Kidney (tissue), 14 donors: ENCODE measurements around the gene TAAR2. TPM values are rescaled to one million over a fixed set of nuclear protein-coding genes. Genes with fewer than 3 reads are reported as not detected.

Source experiments
- DNase-seq, 5 donors: peaks; one replicate each; pipeline ENCODE4 v3.0.0-alpha.2; 2013 to 2020
- FAIRE-seq: peaks from 2 replicates; lab custom pipeline; 2012; peaks lifted over from hg19 to GRCh38; lab: Jason Lieb, UNC
- H3K27ac ChIP-seq, 2 donors: one replicate each; pipeline ENCODE4 v1.7.0; 2013; ENCODE audit warnings: low read depth in 2 of 2, low read length in 2 of 2, inconsistent platforms in 1 of 2
- H3K27me3 ChIP-seq: one replicate; pipeline ENCODE4 v1.7.1; 2013; ENCODE audit warnings: low read length, inconsistent platforms; ENCODE audit not compliant: control insufficient read depth, insufficient read depth
- H3K36me3 ChIP-seq, 3 donors: one replicate each; pipeline versions ENCODE4 v1.7.0 to v1.7.1; 2013; ENCODE audit warnings: low read length in 3 of 3, control low read depth in 1 of 3, inconsistent platforms in 1 of 3; ENCODE audit not compliant: insufficient read depth in 3 of 3, control insufficient read depth in 2 of 3
- H3K4me1 ChIP-seq, 3 donors: one replicate each; pipeline versions ENCODE4 v1.7.0 to v1.7.1; 2013; ENCODE audit warnings: low read length in 3 of 3, inconsistent platforms in 1 of 3, low read depth in 1 of 3; ENCODE audit not compliant: control insufficient read depth in 2 of 3, insufficient read depth in 2 of 3
- H3K4me3 ChIP-seq, 3 donors: one replicate each; pipeline versions ENCODE4 v1.7.0 to v1.8.1; 2013; ENCODE audit warnings: low read length in 3 of 3, control low read depth in 1 of 3, inconsistent platforms in 1 of 3
- H3K9ac ChIP-seq, 3 donors: one replicate each; pipeline versions ENCODE4 v1.7.0 to v1.7.1; 2013; ENCODE audit warnings: low read length in 3 of 3, control low read depth in 1 of 3, inconsistent platforms in 1 of 3
- H3K9me3 ChIP-seq, 3 donors: one replicate each; pipeline versions ENCODE4 v1.7.0 to v1.7.1; 2013; ENCODE audit warnings: low read length in 3 of 3, control low read depth in 1 of 3, inconsistent platforms in 1 of 3; ENCODE audit not compliant: control insufficient read depth in 2 of 3, insufficient read depth in 1 of 3
- intact Hi-C: fragments of 100-400 bp; cut with DNase I; formaldehyde crosslinking; loops from one replicate; pipeline ENCODE4 v1.11.1; 2022
- polyA plus RNA-seq: library from polyadenylated mRNA; stranded (reverse); fragments of 350-450 nt; fragmentation: Illumina TruSeq; extraction: RNeasy Lipid Tissue Mini Kit (QIAGEN cat#74804); gene quantifications from one replicate; pipeline ENCODE4 v1.2.3, GENCODE V29; 2014; ENCODE audit warnings: low read depth, low replicate concordance; ENCODE audit not compliant: insufficient read depth
- total RNA-seq: library from RNA; stranded (reverse); fragmentation: NEBNext Ultra II Directional; extraction: Animal tissue kit (Norgen Biotek cat#: 25700); gene quantifications from one replicate; pipeline ENCODE4 v1.2.1, GENCODE V29; 2021
- TF ChIP-seq, protein P1 (sequence below): IDR thresholded peaks from 3 replicates; pipeline ENCODE4 v1.5.1; 2012; ENCODE audit warnings: mild to moderate bottlenecking, moderate library complexity, borderline replicate concordance; ENCODE audit not compliant: insufficient read depth; ENCODE audit errors: extremely low read depth
- donor health status: control.
- donor health status: control.
- donor health status: control.
- donor health status: control.
- donor health status: control.
- donor health status: DM: yes; HTN: yes; CAD: no.
- donor health status: Normal renal cell carcinoma (clear cell type).

The TAAR2 gene
- total and polyA plus RNA-seq, 2 donors from 2014 or later: not detected

DNA sequence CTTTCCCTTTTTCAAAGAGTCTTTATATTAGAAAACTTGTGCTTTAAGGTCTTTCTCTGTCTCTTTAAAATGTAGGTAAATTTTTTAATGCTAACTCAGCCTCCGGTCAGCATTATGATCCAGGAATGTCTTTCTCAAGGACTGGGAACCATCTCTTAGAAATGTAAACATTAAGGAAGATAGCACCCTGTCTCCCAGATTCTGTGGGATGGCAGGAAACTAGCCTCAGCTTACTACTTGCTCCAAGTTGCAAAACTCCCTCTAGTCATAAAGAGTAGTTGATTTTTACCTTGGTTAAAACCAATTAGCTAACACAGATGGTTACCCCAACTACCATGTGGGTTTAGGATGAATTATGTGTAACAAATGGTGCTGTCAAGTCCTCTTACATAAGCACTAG, 39.6 kb upstream of the TAAR2 start:
- intact Hi-C loops: no loop called here

DNA sequence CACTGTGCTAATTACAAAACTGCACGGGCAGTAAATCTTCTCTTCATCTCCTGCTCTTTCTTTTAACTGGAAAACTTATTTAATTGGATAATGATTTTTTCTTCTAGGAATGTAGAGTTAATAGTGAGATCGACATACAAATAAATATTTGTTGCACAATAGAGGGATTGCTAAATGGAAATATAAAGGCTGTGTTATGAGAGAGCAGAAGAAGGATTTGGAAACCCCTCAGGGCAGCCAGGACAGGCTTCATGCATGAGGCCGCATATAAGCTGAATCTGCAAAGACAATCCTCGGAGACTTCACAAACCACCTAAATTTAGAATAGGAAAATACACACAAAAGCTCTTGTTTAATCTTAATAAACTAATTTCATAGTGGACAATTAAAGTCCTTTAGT, 37.8 kb upstream of the TAAR2 start:
- Histone ChIP-seq H3K9me3 (no peaks in the 10 kb centered on the region), H3K27ac (no peak overlapping the region), H3K36me3 (no peaks in the 10 kb centered on the region), H3K4me3 (no peak overlapping the region), H3K27me3 (no peaks in the 10 kb centered on the region), H3K9ac (no peak overlapping the region), H3K4me1 (no peaks in the 10 kb centered on the region)
- FAIRE-seq: no peak
- TF ChIP-seq, protein P1, sequence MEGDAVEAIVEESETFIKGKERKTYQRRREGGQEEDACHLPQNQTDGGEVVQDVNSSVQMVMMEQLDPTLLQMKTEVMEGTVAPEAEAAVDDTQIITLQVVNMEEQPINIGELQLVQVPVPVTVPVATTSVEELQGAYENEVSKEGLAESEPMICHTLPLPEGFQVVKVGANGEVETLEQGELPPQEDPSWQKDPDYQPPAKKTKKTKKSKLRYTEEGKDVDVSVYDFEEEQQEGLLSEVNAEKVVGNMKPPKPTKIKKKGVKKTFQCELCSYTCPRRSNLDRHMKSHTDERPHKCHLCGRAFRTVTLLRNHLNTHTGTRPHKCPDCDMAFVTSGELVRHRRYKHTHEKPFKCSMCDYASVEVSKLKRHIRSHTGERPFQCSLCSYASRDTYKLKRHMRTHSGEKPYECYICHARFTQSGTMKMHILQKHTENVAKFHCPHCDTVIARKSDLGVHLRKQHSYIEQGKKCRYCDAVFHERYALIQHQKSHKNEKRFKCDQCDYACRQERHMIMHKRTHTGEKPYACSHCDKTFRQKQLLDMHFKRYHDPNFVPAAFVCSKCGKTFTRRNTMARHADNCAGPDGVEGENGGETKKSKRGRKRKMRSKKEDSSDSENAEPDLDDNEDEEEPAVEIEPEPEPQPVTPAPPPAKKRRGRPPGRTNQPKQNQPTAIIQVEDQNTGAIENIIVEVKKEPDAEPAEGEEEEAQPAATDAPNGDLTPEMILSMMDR: no peak
- intact Hi-C loops: no loop called here
- DNase-seq: no peak

More for the DNA sequence above, 39.6 kb upstream of the TAAR2 start:
- Histone ChIP-seq H3K4me1 (no peaks in the 10 kb centered on the region), H3K36me3 (no peaks in the 10 kb centered on the region), H3K4me3 (no peak overlapping the region), H3K27ac (no peak overlapping the region), H3K9me3 (no peaks in the 10 kb centered on the region), H3K9ac (no peak overlapping the region), H3K27me3 (no peaks in the 10 kb centered on the region)
- FAIRE-seq (no peak), DNase-seq (no peak)
- TF ChIP-seq, protein P1: no peak

DNA sequence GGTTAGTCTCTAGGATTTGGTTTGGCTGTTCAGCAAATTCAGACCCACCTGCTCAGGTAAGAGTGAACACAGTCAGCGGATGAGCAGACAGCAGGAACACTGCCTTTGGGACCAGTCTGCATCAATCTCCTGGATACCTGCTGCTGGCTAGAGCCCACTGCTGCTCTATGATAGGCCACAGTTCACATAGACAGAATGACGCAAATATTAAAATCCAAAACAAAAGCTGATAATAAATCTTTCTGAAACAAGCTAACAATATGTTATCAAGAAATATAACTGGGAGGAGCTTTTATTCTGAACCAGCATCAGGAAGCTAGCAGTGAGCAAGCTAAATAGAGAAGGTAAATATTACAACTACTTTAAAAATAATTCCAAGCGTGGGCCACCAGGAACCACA, 35.0 kb upstream of the TAAR2 start, which contains the start of gene TAAR1:
TAAR1 (minus strand) TSS at position 101 of the 400 bp plus-strand sequence. CDS start 13,179 bp downstream, outside the sequence.
- Histone ChIP-seq H3K27me3 (no peaks in the 10 kb centered on the region), H3K27ac (no peak within 1 kb of the TSS), H3K9me3 (no peaks in the 10 kb centered on the region), H3K4me3 (no peak within 1 kb of the TSS), H3K4me1 (no peaks in the 10 kb centered on the region), H3K9ac (no peak within 1 kb of the TSS), H3K36me3 (no peaks in the 10 kb centered on the region)
- TF ChIP-seq, protein P1: no peak
- DNase-seq (no peak), FAIRE-seq (no peak)
- intact Hi-C loops: no loop called here

DNA sequence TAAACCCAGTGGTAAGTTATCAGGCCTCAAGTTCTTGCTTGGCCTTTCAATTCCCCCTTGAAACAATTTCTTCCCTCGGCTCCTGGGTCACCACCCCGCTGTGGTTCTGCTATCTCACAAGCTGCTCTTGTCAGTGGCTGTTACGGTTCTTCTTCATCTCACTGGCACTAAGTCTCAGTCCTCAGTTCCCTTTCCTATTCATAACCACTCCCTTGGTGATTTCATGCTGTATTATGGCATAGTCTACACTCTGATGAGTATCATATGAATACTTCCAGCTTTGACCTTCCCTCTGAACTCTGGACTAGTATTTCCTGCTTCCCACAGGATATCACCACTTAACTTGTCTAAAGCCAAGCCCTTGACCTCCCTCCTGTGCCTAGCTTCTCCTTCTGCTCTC, 27.0 kb upstream of the TAAR2 start:
- TF ChIP-seq, protein P1: no peak
- H3K4me3 ChIP-seq: no peak overlapping the region
- no peaks in the 10 kb centered on the region for H3K9me3 ChIP-seq
- H3K36me3 ChIP-seq: no peaks in the 10 kb centered on the region
- no peak for FAIRE-seq
- no peaks in the 10 kb centered on the region for H3K4me1 ChIP-seq
- DNase-seq: no peak
- H3K9ac ChIP-seq: no peak overlapping the region
- H3K27me3 ChIP-seq: no peaks in the 10 kb centered on the region
- intact Hi-C loops: no loop called here
- H3K27ac ChIP-seq: no peak overlapping the region
